RWPE1 (cell line): ENCODE results near the gene PM20D2.

Source experiments
- CTCF ChIA-PET: fragments of 350-600 bp; sonication (Branson Sonifier 250); formaldehyde crosslinking; extraction: SDS; loops from one replicate; lab custom pipeline; 2021; lab: Yijun Ruan, JAX
- POLR2A ChIA-PET: fragments of 400-600 bp; formaldehyde crosslinking; extraction: SDS; loops from one replicate; lab custom pipeline; 2020; ENCODE audit warnings: antibody characterized with exemption; ENCODE audit not compliant: low non-redundant PET; lab: Yijun Ruan, JAX
- DNase-seq: peaks from one replicate; pipeline ENCODE4 v3.0.0; 2012; ENCODE audit warnings: low spot score
- H3K27ac ChIP-seq: fragments of 450-650 bp; 2 replicates; pipeline ENCODE4 v1.5.1; 2017
- CTCF ChIP-seq: fragments of 450-650 bp; conservative IDR thresholded peaks from 2 replicates; pipeline ENCODE4 v1.5.1; 2017; ENCODE audit warnings: low read depth, mild to moderate bottlenecking

PM20D2 gene

GRCh38 chr6:89204096-89204495 lies 58.2 kb downstream of the PM20D2 start:
- H3K27ac ChIP-seq: no peak overlapping the region
- CTCF ChIA-PET: no interaction called here
- POLR2A ChIA-PET: no interaction called here
- no peak for TF ChIP-seq CTCF
- no peak for DNase-seq

- H3K27ac ChIP-seq: no peak overlapping the region
- ChIA-PET CTCF (interaction anchor here (0.5 to 0.6 kb wide), 2 partner anchors 293 to 664 kb away, joined by 3 to 6 read pairs; no protein-coding TSS in a partner anchor), POLR2A (no interaction called here)
- no peak for TF ChIP-seq CTCF
- no peak for DNase-seq
Measured at GRCh38 chr6:89205819-89206218, 60.0 kb downstream of the PM20D2 start.

- H3K27ac ChIP-seq: no peak overlapping the region
- ChIA-PET POLR2A (no interaction called here), CTCF (interaction anchor here (0.5 kb wide), 1 partner anchor 179 kb away, joined by 3 read pairs; no protein-coding TSS in a partner anchor)
- no peak for TF ChIP-seq CTCF
- DNase-seq: no peak
Measured at GRCh38 chr6:89208551-89208950, 62.7 kb downstream of the PM20D2 start.

GRCh38 chr6:89209457-89209856 lies 63.6 kb downstream of the PM20D2 start:
- no peak for TF ChIP-seq CTCF
- DNase-seq: no peak
- POLR2A ChIA-PET: no interaction called here
- CTCF ChIA-PET: interaction anchor here (0.7 kb wide), 1 partner anchor 389 kb away, joined by 3 read pairs; no protein-coding TSS in a partner anchor
- H3K27ac ChIP-seq: no peak overlapping the region

- ChIA-PET CTCF (no interaction called here), POLR2A (no interaction called here)
- H3K27ac ChIP-seq: no peak overlapping the region
- DNase-seq: no peak
- TF ChIP-seq CTCF: no peak
Measured at GRCh38 chr6:89212472-89212871, 66.6 kb downstream of the PM20D2 start.

GRCh38 chr6:89214197-89214596 lies 68.3 kb downstream of the PM20D2 start:
- CTCF ChIA-PET: no interaction called here
- no peak for TF ChIP-seq CTCF
- DNase-seq: no peak
- no peak overlapping the region for H3K27ac ChIP-seq
- POLR2A ChIA-PET: no interaction called here
